Measurements from ENCODE around the gene LSP1.

LSP1 gene

DNA sequence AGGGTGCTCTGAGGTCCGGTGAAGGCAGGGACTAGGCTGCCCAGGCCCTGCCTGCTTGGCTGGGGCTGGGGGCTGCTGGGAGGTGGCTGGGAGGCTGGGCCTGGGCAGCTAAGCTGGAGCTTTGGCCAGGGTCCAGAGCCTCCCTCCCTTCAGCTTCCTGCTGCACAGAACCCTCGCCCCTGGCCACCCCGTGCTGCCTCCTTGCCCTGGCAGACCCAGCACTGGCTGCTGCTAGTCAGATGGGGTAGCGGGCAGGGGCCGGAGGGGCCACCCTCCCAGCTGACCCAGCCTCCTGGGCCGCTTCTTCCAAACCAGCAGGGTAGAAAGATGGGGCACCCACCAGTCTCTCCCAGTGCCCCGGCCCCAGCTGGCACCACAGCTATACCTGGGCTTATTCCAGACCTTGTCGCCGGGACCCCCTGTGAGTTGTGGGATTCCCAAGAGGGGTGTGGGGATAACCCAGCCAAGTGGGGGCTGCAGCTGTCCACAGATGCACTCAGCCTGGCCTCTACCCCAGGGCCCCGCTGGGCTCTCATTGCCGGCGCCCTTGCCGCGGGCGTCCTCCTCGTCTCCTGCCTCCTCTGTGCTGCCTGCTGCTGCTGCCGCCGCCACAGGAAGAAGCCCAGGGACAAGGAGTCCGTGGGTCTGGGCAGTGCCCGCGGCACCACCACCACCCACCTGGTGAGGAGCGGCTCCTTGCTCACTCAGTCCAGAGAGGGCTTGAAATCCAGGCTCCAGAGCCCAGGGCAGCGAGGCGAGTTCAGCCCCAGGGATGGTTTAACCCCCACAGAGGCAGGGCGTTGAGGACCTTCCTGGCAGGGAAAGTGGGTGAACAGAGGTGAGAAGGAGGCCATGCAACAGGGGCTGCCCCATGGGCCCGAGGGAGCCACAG, 17.9 kb upstream of the LSP1 start, which contains the start of gene SYT8 (continued):
- TF ChIP-seq POU6F1 (CRISPR knock-in tag; IDR thresholded peaks at IDR 0.05; ENCODE audit: borderline replicate concordance, low read depth) (no peak), OSR1 (CRISPR knock-in tag; IDR thresholded peaks at IDR 0.05) (no peak), CREB5 (CRISPR knock-in tag; IDR thresholded peaks at IDR 0.05; ENCODE audit: low read depth) (no peak)

DNA sequence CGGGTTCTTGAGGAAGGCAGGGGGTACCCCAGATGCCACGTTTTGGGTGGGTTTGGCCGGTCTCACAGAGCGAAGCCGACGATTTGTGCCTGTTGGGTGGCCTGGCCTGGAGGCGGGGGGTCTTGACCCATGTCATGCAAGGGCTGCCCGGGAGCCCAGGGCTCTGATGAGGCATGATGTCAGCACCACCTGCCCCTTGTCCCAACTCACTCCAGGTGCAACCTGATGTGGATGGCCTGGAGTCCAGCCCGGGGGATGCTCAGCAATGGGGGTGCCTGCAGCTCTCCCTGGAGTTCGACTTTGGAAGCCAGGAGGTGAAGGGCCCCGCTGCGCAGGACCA, 17.2 kb upstream of the LSP1 start:
- no peak for ATAC-seq
- TF ChIP-seq ZNF70 (CRISPR knock-in tag; IDR thresholded peaks at IDR 0.05) (no peak), ZFP3 (CRISPR knock-in tag; IDR thresholded peaks at IDR 0.05) (no peak), SNAI2 (CRISPR knock-in tag; IDR thresholded peaks at IDR 0.05) (no peak), RARB (CRISPR knock-in tag; IDR thresholded peaks at IDR 0.05) (no peak), POU6F1 (CRISPR knock-in tag; IDR thresholded peaks at IDR 0.05; ENCODE audit: borderline replicate concordance, low read depth) (no peak), TCF4 (CRISPR knock-in tag; IDR thresholded peaks at IDR 0.05; ENCODE audit: borderline replicate concordance) (no peak), ZNF565 (CRISPR knock-in tag; conservative IDR thresholded peaks at IDR 0.05; ENCODE audit: low read depth) (no peak), ISL1 (CRISPR knock-in tag; IDR thresholded peaks at IDR 0.05) (no peak), ESRRG (CRISPR knock-in tag; IDR thresholded peaks at IDR 0.05) (no peak), OSR1 (CRISPR knock-in tag; IDR thresholded peaks at IDR 0.05) (no peak), GLIS3 (CRISPR knock-in tag; IDR thresholded peaks at IDR 0.05) (no peak), ZC3H10 (CRISPR knock-in tag; IDR thresholded peaks at IDR 0.05) (no peak), ARNTL (CRISPR knock-in tag; IDR thresholded peaks at IDR 0.05; ENCODE audit: borderline replicate concordance, low read depth) (no peak), BACH2 (CRISPR knock-in tag; IDR thresholded peaks at IDR 0.05; ENCODE audit: borderline replicate concordance) (no peak), PATZ1 (CRISPR knock-in tag; IDR thresholded peaks at IDR 0.05; ENCODE audit: borderline replicate concordance) (no peak)
- TF ChIP-seq, protein P1, sequence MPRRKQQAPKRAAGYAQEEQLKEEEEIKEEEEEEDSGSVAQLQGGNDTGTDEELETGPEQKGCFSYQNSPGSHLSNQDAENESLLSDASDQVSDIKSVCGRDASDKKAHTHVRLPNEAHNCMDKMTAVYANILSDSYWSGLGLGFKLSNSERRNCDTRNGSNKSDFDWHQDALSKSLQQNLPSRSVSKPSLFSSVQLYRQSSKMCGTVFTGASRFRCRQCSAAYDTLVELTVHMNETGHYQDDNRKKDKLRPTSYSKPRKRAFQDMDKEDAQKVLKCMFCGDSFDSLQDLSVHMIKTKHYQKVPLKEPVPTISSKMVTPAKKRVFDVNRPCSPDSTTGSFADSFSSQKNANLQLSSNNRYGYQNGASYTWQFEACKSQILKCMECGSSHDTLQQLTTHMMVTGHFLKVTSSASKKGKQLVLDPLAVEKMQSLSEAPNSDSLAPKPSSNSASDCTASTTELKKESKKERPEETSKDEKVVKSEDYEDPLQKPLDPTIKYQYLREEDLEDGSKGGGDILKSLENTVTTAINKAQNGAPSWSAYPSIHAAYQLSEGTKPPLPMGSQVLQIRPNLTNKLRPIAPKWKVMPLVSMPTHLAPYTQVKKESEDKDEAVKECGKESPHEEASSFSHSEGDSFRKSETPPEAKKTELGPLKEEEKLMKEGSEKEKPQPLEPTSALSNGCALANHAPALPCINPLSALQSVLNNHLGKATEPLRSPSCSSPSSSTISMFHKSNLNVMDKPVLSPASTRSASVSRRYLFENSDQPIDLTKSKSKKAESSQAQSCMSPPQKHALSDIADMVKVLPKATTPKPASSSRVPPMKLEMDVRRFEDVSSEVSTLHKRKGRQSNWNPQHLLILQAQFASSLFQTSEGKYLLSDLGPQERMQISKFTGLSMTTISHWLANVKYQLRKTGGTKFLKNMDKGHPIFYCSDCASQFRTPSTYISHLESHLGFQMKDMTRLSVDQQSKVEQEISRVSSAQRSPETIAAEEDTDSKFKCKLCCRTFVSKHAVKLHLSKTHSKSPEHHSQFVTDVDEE (CRISPR knock-in tag; IDR thresholded peaks at IDR 0.05): no peak
- TF ChIP-seq, protein P2, sequence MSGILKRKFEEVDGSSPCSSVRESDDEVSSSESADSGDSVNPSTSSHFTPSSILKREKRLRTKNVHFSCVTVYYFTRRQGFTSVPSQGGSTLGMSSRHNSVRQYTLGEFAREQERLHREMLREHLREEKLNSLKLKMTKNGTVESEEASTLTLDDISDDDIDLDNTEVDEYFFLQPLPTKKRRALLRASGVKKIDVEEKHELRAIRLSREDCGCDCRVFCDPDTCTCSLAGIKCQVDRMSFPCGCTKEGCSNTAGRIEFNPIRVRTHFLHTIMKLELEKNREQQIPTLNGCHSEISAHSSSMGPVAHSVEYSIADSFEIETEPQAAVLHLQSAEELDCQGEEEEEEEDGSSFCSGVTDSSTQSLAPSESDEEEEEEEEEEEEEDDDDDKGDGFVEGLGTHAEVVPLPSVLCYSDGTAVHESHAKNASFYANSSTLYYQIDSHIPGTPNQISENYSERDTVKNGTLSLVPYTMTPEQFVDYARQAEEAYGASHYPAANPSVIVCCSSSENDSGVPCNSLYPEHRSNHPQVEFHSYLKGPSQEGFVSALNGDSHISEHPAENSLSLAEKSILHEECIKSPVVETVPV (CRISPR knock-in tag; IDR thresholded peaks at IDR 0.05): no peak

All from SK-N-SH treated with all-trans-retinoic acid at 6 μM for 48 hours (cell line).